ENCODE data around the gene KRTAP19-8.
A peak's percentile ranks its signal among the peaks of the same experiment; 100 is the strongest.

Gene KRTAP19-8

GRCh38 chr21:31011412-31011811 is 26.9 kb downstream of the KRTAP19-8 start:
- peak in 2 of 5 experiments; percentile 40 to 93 for DNase-seq

- no peak for DNase-seq
Observed at GRCh38 chr21:31008355-31008754, 29.9 kb downstream of the KRTAP19-8 start.

DNA sequence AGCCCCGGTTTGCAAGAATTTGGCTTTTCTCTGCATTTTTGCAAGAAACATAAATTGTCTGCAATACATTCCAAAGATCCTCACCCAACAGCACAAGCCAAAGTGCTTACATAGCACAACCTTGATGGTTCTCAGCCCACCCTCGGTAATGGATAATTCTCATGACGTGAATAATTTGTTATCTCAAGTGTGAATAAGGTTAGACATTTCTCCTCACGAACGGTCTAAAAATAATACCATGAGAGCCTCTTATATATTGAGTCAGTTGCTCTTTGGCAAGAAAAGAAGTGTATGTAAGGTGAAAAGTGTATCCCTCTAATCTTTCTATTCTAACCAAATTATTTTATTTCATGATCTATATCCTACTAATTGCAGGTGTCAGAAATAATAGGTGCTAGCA is 33.3 kb downstream of the KRTAP19-8 start:
- no peak for DNase-seq

DNA sequence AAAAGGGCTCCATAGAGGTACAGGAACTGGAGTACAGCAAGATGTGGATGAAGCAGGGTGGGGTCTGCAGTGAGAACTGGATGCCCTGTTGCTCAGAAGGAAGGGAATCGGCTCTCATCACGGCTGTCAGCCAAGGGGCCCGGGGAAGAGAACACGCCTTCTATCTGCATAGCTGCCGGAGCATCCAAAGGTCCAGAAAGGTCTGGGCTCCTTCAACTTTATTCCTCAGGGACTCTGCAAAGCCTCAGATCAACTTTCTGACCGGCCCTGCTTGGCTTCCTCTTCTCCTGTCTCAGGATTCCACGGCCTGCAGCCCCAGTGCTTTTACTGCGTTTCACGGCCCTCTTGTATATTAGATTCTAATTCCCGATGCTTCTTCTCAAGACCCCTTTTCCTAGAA is 34.8 kb downstream of the KRTAP19-8 start:
- DNase-seq, result no peak

- no peak for DNase-seq
Observed at GRCh38 chr21:30997541-30997940, 40.7 kb downstream of the KRTAP19-8 start.

GRCh38 chr21:30996728-30997127 is 41.5 kb downstream of the KRTAP19-8 start:
- no peak for DNase-seq

DNA sequence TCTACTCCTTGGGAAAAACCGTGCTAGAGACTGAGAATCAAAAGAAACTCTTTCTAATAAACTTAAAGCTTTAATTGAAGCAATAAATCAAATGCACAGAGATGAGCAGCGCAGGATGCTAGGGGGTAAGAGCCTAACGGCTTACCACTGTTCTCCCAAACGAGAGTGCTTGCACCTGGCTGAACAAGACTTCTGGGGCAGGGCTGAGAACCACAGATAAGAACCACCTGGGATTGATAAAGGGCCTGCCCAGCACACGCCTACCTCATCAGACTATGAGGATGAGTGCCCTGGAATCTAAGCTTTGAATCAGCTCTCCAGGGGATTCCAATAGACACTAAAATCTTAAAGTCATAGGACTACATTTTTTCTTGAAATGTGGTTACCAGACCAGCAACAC is 43.3 kb downstream of the KRTAP19-8 start:
- DNase-seq, result no peak

GRCh38 chr21:30990514-30991262 is 47.6 kb downstream of the KRTAP19-8 start:
- no peak for DNase-seq

DNA sequence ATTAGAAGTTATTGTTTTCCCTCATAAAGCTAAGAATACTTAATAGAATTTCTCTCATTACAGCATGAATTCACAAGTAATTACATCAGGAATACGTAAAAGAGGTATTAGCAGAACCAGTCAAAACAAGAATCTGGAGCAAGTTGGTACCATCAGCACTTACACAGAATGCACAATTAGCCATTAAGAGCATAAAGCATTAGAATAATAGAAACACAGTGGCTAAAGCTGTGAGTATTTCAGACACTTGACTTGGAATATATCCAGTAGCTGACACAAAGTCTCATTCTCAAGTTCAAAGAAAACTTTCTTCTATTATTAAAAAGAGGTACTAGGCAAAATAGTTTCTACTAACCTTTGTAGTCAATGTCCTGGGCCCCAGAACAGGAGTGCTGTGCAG is 49.6 kb downstream of the KRTAP19-8 start:
- no peak for DNase-seq

Measured in T-helper 2 cell (primary cell).